Thoracic aorta (tissue), 2 donors: ENCODE data around the gene AKNA. TPM values are rescaled to one million over a fixed set of nuclear protein-coding genes. Genes with fewer than 3 reads are reported as not detected.

Experiments used
- ATAC-seq: fragments of 150-250 bp; one replicate; pipeline ENCODE4 v1.8.0; 2017; ENCODE audit warnings: low read depth; ENCODE audit not compliant: insufficient number of reproducible peaks, low FRiP score
- DNase-seq: peaks from one replicate; pipeline ENCODE4 v3.0.0-alpha.2; 2020; ENCODE audit warnings: low spot score
- H3K27ac ChIP-seq, 2 donors: fragments of 200-600 bp; sonication (generic); 1 replicate in 1 of 2; 2 replicates in 1 of 2; pipeline ENCODE4 v1.5.1; 2016; ENCODE audit warnings: mild to moderate bottlenecking in 2 of 2, moderate library complexity in 2 of 2
- H3K27me3 ChIP-seq: fragments of 200-600 bp; sonication (generic); replicated peaks from 2 replicates; pipeline ENCODE4 v1.6.0; 2016; ENCODE audit warnings: mild to moderate bottlenecking; ENCODE audit not compliant: insufficient read depth
- H3K36me3 ChIP-seq: fragments of 200-600 bp; sonication (generic); one replicate; pipeline ENCODE4 v1.5.1; 2016
- H3K4me1 ChIP-seq, 2 donors: fragments of 200-600 bp; sonication (generic); 1 replicate in 1 of 2; 2 replicates in 1 of 2; pipeline versions ENCODE4 v1.5.1 to v1.6.0; 2016; ENCODE audit warnings: low read depth in 2 of 2, mild to moderate bottlenecking in 1 of 2; ENCODE audit not compliant: control insufficient read depth in 1 of 2
- H3K4me3 ChIP-seq: fragments of 200-600 bp; sonication (generic); 2 replicates; pipeline ENCODE4 v1.5.1; 2016; ENCODE audit warnings: mild to moderate bottlenecking
- H3K9me3 ChIP-seq: fragments of 200-600 bp; sonication (generic); 2 replicates; pipeline ENCODE4 v1.5.1; 2016
- CTCF ChIP-seq: fragments of 200-600 bp; sonication (generic); IDR thresholded peaks from one replicate; pipeline ENCODE4 v1.5.1; 2019; ENCODE audit warnings: antibody characterized with exemption
- total RNA-seq, 2 donors: library from RNA; depleted of rRNA; stranded (reverse); fragments of >200 nt; gene quantifications; one replicate each; pipeline versions ENCODE4 v1.1.0 to v1.2.3, GENCODE V29; 2016

The AKNA gene
- total RNA-seq, 2 donors from 2014 or later = 34.8 to 68.5 TPM

- no peaks in the 10 kb centered on the region for H3K27me3 ChIP-seq
- H3K9me3 ChIP-seq = no peaks in the 10 kb centered on the region
- H3K4me1 ChIP-seq = peaks cover 35 to 50% of the 10 kb centered on the region in 2 donors
- TF ChIP-seq CTCF = no peak
- peaks cover 15% of the 10 kb centered on the region for H3K36me3 ChIP-seq
- no peak for DNase-seq
- no peak overlapping the region for H3K4me3 ChIP-seq
- peak overlapping the region; percentile 24 to 74 for H3K27ac ChIP-seq
- ATAC-seq = no peak
Observed at GRCh38 chr9:114370251-114370967, 17.4 kb downstream of the AKNA start.

- no peak for TF ChIP-seq CTCF
- H3K9me3 ChIP-seq = no peaks in the 10 kb centered on the region
- peaks cover 18% of the 10 kb centered on the region for H3K36me3 ChIP-seq
- peak overlapping the region; percentile 24 to 74 for H3K27ac ChIP-seq
- no peak for DNase-seq
- no peak overlapping the region for H3K4me3 ChIP-seq
- ATAC-seq = no peak
- peaks cover 35 to 50% of the 10 kb centered on the region in 2 donors for H3K4me1 ChIP-seq
- no peaks in the 10 kb centered on the region for H3K27me3 ChIP-seq
Observed at GRCh38 chr9:114369216-114370130, 18.3 kb downstream of the AKNA start.

- H3K4me1 ChIP-seq = peaks cover 34 to 46% of the 10 kb centered on the region in 2 donors
- no peaks in the 10 kb centered on the region for H3K9me3 ChIP-seq
- no peak for ATAC-seq
- no peak for TF ChIP-seq CTCF
- peaks cover 28% of the 10 kb centered on the region for H3K36me3 ChIP-seq
- H3K27me3 ChIP-seq = no peaks in the 10 kb centered on the region
- H3K4me3 ChIP-seq = no peak overlapping the region
- DNase-seq = no peak
- peak overlapping the region; percentile 25 to 65 for H3K27ac ChIP-seq
Observed at GRCh38 chr9:114367772-114368569, 19.8 kb downstream of the AKNA start.

- ATAC-seq (no peak), DNase-seq (no peak)
- Histone ChIP-seq H3K36me3 (peaks cover 32% of the 10 kb centered on the region), H3K27me3 (no peaks in the 10 kb centered on the region), H3K4me1 (peaks cover 28 to 40% of the 10 kb centered on the region in 2 donors), H3K4me3 (no peak overlapping the region), H3K27ac (peak overlapping the region; percentile 46 to 65), H3K9me3 (no peaks in the 10 kb centered on the region)
- no peak for TF ChIP-seq CTCF
Observed at GRCh38 chr9:114367366-114367765, 20.4 kb downstream of the AKNA start.
